Type B pancreatic cell (in vitro differentiated cells): ENCODE measurements around the gene BPI. TPM values are rescaled to one million over a fixed set of nuclear protein-coding genes. Genes with fewer than 3 reads are reported as not detected.
"Not testable (repeated sequence)": the region's sequence is repeated elsewhere in the genome, so short reads cannot be mapped to it uniquely, and the experiment has no call there.

Experiments
- DNase-seq: peaks from one replicate; pipeline ENCODE4 v3.0.0; 2021; ENCODE audit warnings: mixed read lengths; ENCODE audit not compliant: unreplicated experiment; ENCODE audit errors: extremely low spot score
- H3K27ac Mint-ChIP-seq: 2 replicates; pipeline ENCODE4 v1.8.0; 2021; ENCODE audit warnings: mild to moderate bottlenecking, mixed read lengths
- H3K27me3 Mint-ChIP-seq: 2 replicates; pipeline ENCODE4 v1.8.0; 2021; ENCODE audit warnings: mixed read lengths
- H3K36me3 Mint-ChIP-seq: 2 replicates; pipeline ENCODE4 v1.8.0; 2021; ENCODE audit warnings: mixed read lengths
- H3K4me1 Mint-ChIP-seq: one replicate; pipeline ENCODE4 v1.8.0; 2021; ENCODE audit warnings: mixed read lengths; ENCODE audit not compliant: unreplicated experiment
- H3K4me3 Mint-ChIP-seq: 2 replicates; pipeline ENCODE4 v1.8.0; 2021; ENCODE audit warnings: mild to moderate bottlenecking, mixed read lengths
- H3K9me3 Mint-ChIP-seq: 2 replicates; pipeline ENCODE4 v1.8.0; 2021; ENCODE audit warnings: mixed read lengths
- total RNA-seq: library from RNA; stranded (reverse); gene quantifications from 2 replicates; pipeline ENCODE4 v1.2.1, GENCODE V29; 2021; ENCODE audit warnings: low replicate concordance
- TF ChIP-seq, protein P1 (sequence below): fragments of 200-600 bp; sonication (generic); conservative IDR thresholded peaks from 2 replicates; pipeline ENCODE4 v1.5.0; 2021; ENCODE audit warnings: antibody characterized with exemption, mild to moderate bottlenecking

The BPI gene
- total RNA-seq, 1 donor from 2014 or later = 0.17 TPM

DNA sequence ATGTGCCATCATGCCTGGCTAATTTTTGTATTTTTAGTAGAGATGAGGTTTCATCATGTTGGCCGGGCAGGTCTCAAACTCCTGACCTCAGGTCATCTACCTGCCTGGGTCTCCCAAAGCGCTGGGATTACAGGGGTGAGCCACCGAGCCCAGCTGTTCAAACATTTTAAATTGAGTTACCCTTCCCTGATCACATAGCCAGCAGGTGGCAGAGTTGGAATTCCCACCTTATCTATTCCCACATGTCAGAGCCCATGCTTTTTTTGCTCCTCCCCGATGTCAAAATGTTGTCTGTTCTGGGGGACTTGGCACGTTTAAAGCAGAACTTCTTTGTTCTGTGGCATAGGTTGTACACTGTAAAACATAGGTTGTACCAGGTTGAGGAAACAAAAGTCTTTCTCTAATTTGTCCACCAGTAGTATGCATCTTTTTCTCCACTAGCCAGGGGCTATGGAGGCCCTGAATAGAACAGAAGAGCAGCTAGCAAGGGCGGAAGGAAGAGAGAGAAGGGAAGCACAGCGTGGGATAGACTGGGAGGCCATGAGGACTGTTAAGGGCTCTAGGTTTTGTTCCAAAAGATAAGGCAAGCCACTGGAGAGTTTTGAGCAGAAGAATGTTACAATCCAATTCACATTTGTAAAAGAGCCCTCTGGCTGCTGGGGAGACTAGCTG, 35.0 kb downstream of the BPI start:
- H3K4me3 Mint-ChIP-seq = no peak overlapping the region
- H3K9me3 Mint-ChIP-seq = peaks cover 7% of the 10 kb centered on the region
- H3K27me3 Mint-ChIP-seq = peaks cover 10% of the 10 kb centered on the region
- TF ChIP-seq, protein P1, sequence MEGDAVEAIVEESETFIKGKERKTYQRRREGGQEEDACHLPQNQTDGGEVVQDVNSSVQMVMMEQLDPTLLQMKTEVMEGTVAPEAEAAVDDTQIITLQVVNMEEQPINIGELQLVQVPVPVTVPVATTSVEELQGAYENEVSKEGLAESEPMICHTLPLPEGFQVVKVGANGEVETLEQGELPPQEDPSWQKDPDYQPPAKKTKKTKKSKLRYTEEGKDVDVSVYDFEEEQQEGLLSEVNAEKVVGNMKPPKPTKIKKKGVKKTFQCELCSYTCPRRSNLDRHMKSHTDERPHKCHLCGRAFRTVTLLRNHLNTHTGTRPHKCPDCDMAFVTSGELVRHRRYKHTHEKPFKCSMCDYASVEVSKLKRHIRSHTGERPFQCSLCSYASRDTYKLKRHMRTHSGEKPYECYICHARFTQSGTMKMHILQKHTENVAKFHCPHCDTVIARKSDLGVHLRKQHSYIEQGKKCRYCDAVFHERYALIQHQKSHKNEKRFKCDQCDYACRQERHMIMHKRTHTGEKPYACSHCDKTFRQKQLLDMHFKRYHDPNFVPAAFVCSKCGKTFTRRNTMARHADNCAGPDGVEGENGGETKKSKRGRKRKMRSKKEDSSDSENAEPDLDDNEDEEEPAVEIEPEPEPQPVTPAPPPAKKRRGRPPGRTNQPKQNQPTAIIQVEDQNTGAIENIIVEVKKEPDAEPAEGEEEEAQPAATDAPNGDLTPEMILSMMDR = peak; percentile 37
- no peak for DNase-seq
- peaks cover 13% of the 10 kb centered on the region for H3K4me1 Mint-ChIP-seq
- H3K36me3 Mint-ChIP-seq = no peaks in the 10 kb centered on the region
- no peak overlapping the region for H3K27ac Mint-ChIP-seq

DNA sequence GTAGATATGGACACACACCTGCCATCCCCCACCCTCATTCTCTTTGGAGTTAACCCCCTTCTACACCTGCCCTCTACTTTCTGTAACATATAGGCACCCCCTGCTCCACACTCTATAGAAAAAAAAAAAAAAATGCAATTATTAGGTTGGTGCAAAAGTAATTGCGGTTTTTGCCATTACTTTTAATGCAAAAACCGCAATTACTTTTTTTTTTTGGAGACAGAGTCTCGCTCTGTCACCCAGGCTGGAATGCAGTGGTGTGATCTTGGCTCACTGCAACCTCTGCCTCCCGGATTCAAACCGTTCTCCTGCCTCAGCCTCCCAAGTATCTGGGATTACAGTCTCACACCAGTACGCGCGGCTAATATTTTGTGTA, 35.6 kb downstream of the BPI start:
- not testable (repeated sequence) for H3K27ac Mint-ChIP-seq, DNase-seq, H3K9me3 Mint-ChIP-seq, H3K4me3 Mint-ChIP-seq, H3K36me3 Mint-ChIP-seq
- H3K4me1 Mint-ChIP-seq = peaks cover 13% of the 10 kb centered on the region
- H3K27me3 Mint-ChIP-seq = peaks cover 10% of the 10 kb centered on the region

DNA sequence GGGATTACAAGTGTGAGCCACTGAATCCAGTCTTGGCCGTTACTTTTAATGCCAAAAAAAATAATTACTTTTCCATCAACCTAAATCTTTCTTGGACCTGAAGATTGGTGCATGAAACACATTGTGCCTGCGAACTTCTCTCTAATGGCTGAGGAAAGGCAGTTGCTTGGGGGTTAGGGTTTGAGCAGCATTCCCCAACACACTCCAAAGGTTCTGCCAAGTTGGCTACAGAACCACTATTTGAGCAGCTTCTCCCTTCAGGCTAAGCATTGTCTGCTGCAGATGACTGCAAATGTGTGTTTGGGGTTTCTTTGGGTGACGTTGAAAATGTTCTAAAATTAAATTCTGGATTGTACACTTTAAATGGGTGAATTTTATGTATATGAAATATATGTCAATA, 36.0 kb downstream of the BPI start:
- DNase-seq = no peak
- H3K4me1 Mint-ChIP-seq = peaks cover 13% of the 10 kb centered on the region
- peaks cover 10% of the 10 kb centered on the region for H3K27me3 Mint-ChIP-seq

DNA sequence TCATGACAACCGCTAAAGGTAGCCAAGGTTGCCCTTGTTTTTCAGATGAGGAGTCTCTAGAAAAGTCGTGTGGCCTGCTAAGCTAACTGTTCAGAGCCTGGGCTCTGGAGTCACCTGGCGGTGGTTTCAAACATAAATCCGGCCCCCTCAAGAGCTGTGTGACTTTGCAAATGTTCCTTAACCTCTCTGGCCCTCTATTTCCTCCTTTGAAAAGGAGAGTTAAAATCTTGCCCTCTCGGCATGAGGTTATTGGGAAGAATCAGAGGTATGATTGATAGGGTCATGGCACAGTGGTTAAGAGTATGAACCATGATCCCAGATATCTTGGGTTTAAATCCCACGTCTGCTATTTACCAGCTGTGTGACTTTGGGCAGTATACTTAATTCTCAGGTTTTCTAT, 36.7 kb downstream of the BPI start:
- DNase-seq = no peak
- peaks cover 13% of the 10 kb centered on the region for H3K4me1 Mint-ChIP-seq
- H3K4me3 Mint-ChIP-seq = no peak overlapping the region
- no peak overlapping the region for H3K27ac Mint-ChIP-seq
- no peaks in the 10 kb centered on the region for H3K36me3 Mint-ChIP-seq
- peaks cover 7% of the 10 kb centered on the region for H3K27me3 Mint-ChIP-seq
- H3K9me3 Mint-ChIP-seq = peaks cover 7% of the 10 kb centered on the region
- TF ChIP-seq, protein P1 = no peak

More for the DNA sequence above, 36.0 kb downstream of the BPI start:
- peaks cover 7% of the 10 kb centered on the region for H3K9me3 Mint-ChIP-seq
- no peak overlapping the region for H3K4me3 Mint-ChIP-seq
- no peak overlapping the region for H3K27ac Mint-ChIP-seq
- TF ChIP-seq, protein P1 = no peak
- H3K36me3 Mint-ChIP-seq = no peaks in the 10 kb centered on the region

DNA sequence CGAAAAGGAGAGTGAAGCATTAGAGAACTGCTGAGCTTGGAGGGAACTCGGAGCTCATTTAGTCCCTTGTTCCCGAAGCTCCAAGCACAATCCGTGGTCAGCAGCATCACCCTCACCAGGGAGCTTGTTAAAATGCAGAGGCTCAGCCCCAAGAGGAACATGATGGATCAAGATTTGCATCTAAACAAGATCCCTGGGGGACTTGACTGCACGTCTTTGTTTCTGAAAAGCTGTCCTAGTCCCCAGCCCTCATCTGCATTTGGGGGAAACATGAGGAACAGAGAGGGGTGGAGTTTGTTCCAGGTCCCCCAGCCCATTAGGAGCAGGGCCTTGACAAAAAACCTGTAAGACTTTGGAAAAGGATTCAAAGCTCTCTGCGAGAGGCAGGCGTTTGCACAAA, 38.3 kb downstream of the BPI start:
- H3K27ac Mint-ChIP-seq = no peak overlapping the region
- DNase-seq = no peak
- no peaks in the 10 kb centered on the region for H3K27me3 Mint-ChIP-seq
- peaks cover 9% of the 10 kb centered on the region for H3K4me1 Mint-ChIP-seq
- TF ChIP-seq, protein P1 = no peak
- no peaks in the 10 kb centered on the region for H3K36me3 Mint-ChIP-seq
- H3K4me3 Mint-ChIP-seq = no peak overlapping the region
- H3K9me3 Mint-ChIP-seq = peaks cover 7% of the 10 kb centered on the region

DNA sequence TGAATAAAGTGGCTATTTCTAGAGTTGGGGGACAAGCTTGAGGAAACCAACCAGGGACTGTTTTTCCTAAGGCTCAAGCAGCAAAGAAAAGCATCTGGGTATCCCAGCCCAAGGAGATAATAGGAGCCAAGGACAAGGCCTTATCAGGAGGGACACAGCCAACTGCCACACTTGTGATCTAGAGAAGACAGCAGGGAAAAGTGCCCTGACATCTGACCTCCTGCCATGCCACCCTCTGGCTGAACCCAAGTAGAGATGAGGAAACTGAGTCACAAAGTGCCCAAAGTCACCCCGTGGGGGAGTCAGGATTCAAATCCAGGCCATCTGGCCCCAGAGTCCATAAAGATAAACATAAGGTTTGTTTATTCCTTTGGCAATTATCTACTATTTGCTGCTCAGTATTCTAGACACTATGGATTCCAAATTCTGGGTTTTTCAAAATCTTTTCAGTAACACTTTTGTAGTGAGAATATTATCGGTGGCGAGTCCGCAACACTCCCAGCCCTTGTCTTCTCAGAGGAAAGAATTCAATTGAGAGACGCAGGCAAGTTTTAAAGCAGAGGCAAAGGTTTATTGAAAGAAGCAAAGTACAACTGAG, 38.9 kb downstream of the BPI start:
- H3K4me3 Mint-ChIP-seq = no peak overlapping the region
- TF ChIP-seq, protein P1 = no peak
- H3K27ac Mint-ChIP-seq = no peak overlapping the region
- peaks cover 9% of the 10 kb centered on the region for H3K4me1 Mint-ChIP-seq
- no peaks in the 10 kb centered on the region for H3K36me3 Mint-ChIP-seq
- peaks cover 2% of the 10 kb centered on the region for H3K27me3 Mint-ChIP-seq
- peaks cover 5% of the 10 kb centered on the region for H3K9me3 Mint-ChIP-seq
- no peak for DNase-seq
